Ovary (tissue), 9 donors: Measurements from ENCODE around the gene SBF2. TPM values are rescaled to one million over a fixed set of nuclear protein-coding genes. Genes with fewer than 3 reads are reported as not detected.

Experiments used
- DNase-seq, 5 donors: peaks; one replicate each; pipeline ENCODE4 v3.0.0-alpha.2; 2019 to 2020
- H3K27ac ChIP-seq, 2 donors: fragments of 200-600 bp; one replicate each; pipeline versions ENCODE4 v1.5.1 to v1.8.0; 2019 to 2022
- H3K27me3 ChIP-seq: fragments of 200-600 bp; one replicate; pipeline ENCODE4 v1.8.0; 2022
- H3K36me3 ChIP-seq: fragments of 200-600 bp; sonication (generic); one replicate; pipeline ENCODE4 v1.5.1; 2019
- H3K4me1 ChIP-seq: one replicate; pipeline ENCODE4 v1.8.1; 2013; ENCODE audit warnings: mild to moderate bottlenecking, moderate library complexity; ENCODE audit not compliant: insufficient read depth
- H3K4me3 ChIP-seq: fragments of 200-600 bp; sonication (generic); one replicate; pipeline ENCODE4 v1.5.1; 2017
- H3K9me3 ChIP-seq, 2 donors: fragments of 200-600 bp in 1 of 2; sonication (generic) in 1 of 2; one replicate each; pipeline versions ENCODE4 v1.5.1 to v1.8.1; 2013 to 2019; ENCODE audit warnings: mild to moderate bottlenecking in 1 of 2, moderate library complexity in 1 of 2
- CTCF ChIP-seq, 3 donors: fragments of 450-650 bp in 2 of 3; fragments of 200-600 bp in 1 of 3; IDR thresholded peaks; one replicate each; pipeline versions ENCODE4 v1.5.1 to v1.8.0; 2016 to 2022; ENCODE audit warnings: antibody characterized with exemption in 3 of 3, mild to moderate bottlenecking in 1 of 3
- EP300 ChIP-seq: sonication (generic); formaldehyde crosslinking; IDR thresholded peaks from one replicate; pipeline ENCODE4 v1.6.1; 2017; ENCODE audit warnings: antibody characterized with exemption
- POLR2A ChIP-seq: fragments of 450-650 bp; IDR thresholded peaks from one replicate; pipeline ENCODE4 v1.6.1; 2017; ENCODE audit warnings: antibody characterized with exemption, mild to moderate bottlenecking, moderate library complexity
- WGBS, 3 donors: extraction: QIAGEN DNeasy Blood & Tissue Kit in 1 of 3; methylation state at CpG; one replicate each; pipeline versions ENCODE4 v1.1.5 to v1.1.7; 2013 to 2017; 5-methylcytosine and 5-hydroxymethylcytosine counted together
- intact Hi-C, 4 donors: fragments of 100-400 bp; cut with DNase I; formaldehyde crosslinking; loops; one replicate each; pipeline versions ENCODE4 v1.11.0 to v1.15.1; 2022 to 2023
- polyA plus RNA-seq, 2 donors: library from polyadenylated mRNA; stranded (reverse); fragments of 200-250 nt in 1 of 2; fragments of 350-450 nt in 1 of 2; fragmentation: Illumina TruSeq in 1 of 2; extraction: RNeasy Lipid Tissue Mini Kit (QIAGEN cat#74804) in 1 of 2; gene quantifications; one replicate each; pipeline ENCODE4 v1.2.3, GENCODE V29; 2013 to 2014
- total RNA-seq, 7 donors: library from RNA; depleted of rRNA in 2 of 7; stranded (reverse); fragments of >200 nt in 2 of 7; fragmentation: NEBNext Ultra II Directional in 3 of 7; extraction: Animal tissue kit (Norgen Biotek cat#: 25700) in 3 of 7; gene quantifications; one replicate each; pipeline versions ENCODE4 v1.1.0 to v1.2.4, GENCODE V29; 2016 to 2023
- donor health status: DM: no; HTN: no; CAD: no; lungs with moderate emphysema.
- donor health status: DM: no; HTN: no; CAD: no.
- donor health status: Bipolar disorder and iron deficiency.
- donor health status: DM: yes; HTN: yes; CAD: no.
- donor health status: DM: no; HTN: no; CAD: no.
- donor health status: DM: yes; HTN: yes; CAD: no.

The SBF2 gene
- total and polyA plus RNA-seq, 9 donors: 27.4 to 77.5 (median 50.8) TPM

- H3K4me1 ChIP-seq: peaks cover 5% of the 10 kb centered on the region
- H3K27ac ChIP-seq: no peak overlapping the region
- H3K4me3 ChIP-seq: no peak overlapping the region
- no peaks in the 10 kb centered on the region for H3K27me3 ChIP-seq
- no peak for TF ChIP-seq CTCF (IDR thresholded peaks at IDR 0.05)
- no peak for TF ChIP-seq EP300
- TF ChIP-seq POLR2A: no peak
- intact Hi-C loops: no loop called here
- no peaks in the 10 kb centered on the region for H3K9me3 ChIP-seq
- DNase-seq: no peak
- no peaks in the 10 kb centered on the region for H3K36me3 ChIP-seq
- WGBS, 3 donors: 5 to 14% (median 10%) methylated on average over 6 of the region's 6 CpGs
Measured at GRCh38 chr11:9875862-9876261, 418.2 kb downstream of the SBF2 start.

DNA sequence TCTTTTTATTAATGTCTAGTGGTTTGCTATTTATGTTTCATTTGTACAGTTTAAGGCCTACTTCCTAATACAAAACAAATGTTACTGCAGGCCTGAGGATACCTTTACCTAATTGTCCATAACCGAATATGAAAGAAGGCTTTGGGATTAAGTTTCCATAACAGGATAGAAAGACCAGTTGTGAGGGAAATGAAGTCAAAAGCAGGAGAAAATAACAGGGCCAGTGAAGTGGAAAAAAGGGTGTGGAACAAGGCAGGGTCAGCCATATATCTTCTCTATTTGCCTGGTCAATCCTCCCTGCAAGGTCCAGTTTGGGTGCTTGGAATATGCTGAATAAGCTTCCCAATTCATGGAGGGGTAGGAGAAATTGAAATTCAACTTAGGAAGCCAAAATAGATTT is 418.6 kb downstream of the SBF2 start:
- no peak for DNase-seq
- Histone ChIP-seq H3K4me3 (no peak overlapping the region), H3K4me1 (peaks cover 5% of the 10 kb centered on the region), H3K27me3 (no peaks in the 10 kb centered on the region), H3K36me3 (no peaks in the 10 kb centered on the region), H3K27ac (no peak overlapping the region), H3K9me3 (no peaks in the 10 kb centered on the region)
- TF ChIP-seq EP300 (no peak), POLR2A (no peak), CTCF (IDR thresholded peaks at IDR 0.05) (no peak)
- intact Hi-C loops: no loop called here
- WGBS, 3 donors: 36 to 60% (median 43%) methylated on average over 1 of the region's 1 CpG

DNA sequence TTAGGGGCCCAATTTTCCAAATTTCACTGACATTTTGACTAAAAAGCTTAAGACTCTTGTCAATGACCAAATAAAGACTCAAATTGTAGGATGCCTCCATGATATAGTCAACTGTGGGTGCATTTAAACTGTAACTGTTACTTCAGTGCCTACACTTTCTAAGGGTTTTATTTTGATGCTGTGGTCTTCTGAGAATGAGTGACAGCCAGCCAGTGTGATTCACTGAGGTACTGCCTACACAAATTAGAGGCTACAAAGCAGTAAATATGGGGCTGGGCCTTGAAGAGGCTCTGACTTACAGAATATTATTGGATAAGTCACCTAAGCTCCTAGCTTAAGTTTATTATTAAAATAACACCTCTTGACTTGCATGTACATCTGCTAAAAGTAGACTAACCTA is 419.6 kb downstream of the SBF2 start:
- H3K36me3 ChIP-seq: no peaks in the 10 kb centered on the region
- no peaks in the 10 kb centered on the region for H3K27me3 ChIP-seq
- no peak for TF ChIP-seq EP300
- H3K4me3 ChIP-seq: no peak overlapping the region
- H3K9me3 ChIP-seq: no peaks in the 10 kb centered on the region
- intact Hi-C loops: no loop called here
- H3K27ac ChIP-seq: no peak overlapping the region
- no peak for DNase-seq
- peaks cover 5% of the 10 kb centered on the region for H3K4me1 ChIP-seq

DNA sequence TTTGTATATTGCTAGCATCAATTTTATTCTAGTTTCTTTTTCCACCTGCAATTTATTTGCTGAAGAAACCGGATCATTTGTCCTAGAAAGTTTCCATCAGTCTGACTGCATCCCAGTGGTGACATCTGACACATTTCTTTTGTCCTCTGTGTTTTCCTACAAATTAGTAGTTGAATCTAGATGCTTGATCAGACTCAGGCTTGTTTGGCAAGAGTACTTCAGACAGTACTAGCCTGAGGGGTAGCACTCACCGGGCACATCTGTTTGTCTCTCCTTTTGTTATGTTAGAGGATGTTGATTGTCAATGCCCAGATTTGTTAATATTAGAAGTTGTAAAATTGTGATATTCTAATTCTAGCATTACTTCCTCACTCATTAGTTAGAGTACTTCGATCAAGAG is 425.4 kb downstream of the SBF2 start:
- no peak for TF ChIP-seq CTCF (IDR thresholded peaks at IDR 0.05)
- no peak for TF ChIP-seq EP300
- no peak for TF ChIP-seq POLR2A
- H3K4me1 ChIP-seq: no peaks in the 10 kb centered on the region
- no peak overlapping the region for H3K4me3 ChIP-seq
- DNase-seq: no peak
- H3K27me3 ChIP-seq: no peaks in the 10 kb centered on the region
- H3K36me3 ChIP-seq: no peaks in the 10 kb centered on the region
- intact Hi-C loops: no loop called here
- WGBS, 3 donors: 93 to 94% (median 93%) methylated on average over 3 of the region's 3 CpGs
- H3K27ac ChIP-seq: no peak overlapping the region
- H3K9me3 ChIP-seq: no peaks in the 10 kb centered on the region

DNA sequence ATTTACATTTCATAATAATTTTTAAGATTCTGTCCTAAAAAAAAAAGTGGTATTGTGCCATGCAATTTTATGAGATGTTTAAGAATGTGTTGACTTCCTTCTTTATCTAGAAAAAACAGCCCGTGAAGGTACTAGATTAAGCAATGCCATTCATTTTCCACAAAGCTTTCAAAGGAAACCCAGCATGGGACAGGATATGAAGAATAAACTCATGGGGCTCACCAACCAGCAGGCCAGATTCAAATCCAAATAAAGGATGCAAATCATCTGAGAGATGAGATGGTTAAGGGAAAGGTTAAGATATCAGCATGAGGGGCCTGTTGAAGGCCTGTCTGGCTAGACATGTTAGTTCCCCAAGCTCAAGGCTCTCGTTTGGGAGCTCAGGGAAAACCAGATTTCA is 431.0 kb downstream of the SBF2 start:
- H3K4me3 ChIP-seq: no peak overlapping the region
- 69 to 77% (median 77%) methylated on average over 2 of the region's 2 CpGs for WGBS, 3 donors

More for the DNA sequence above, 431.0 kb downstream of the SBF2 start:
- H3K27me3 ChIP-seq: no peaks in the 10 kb centered on the region
- no peaks in the 10 kb centered on the region for H3K36me3 ChIP-seq
- no peaks in the 10 kb centered on the region for H3K4me1 ChIP-seq
- H3K27ac ChIP-seq: no peak overlapping the region
- TF ChIP-seq CTCF (IDR thresholded peaks at IDR 0.05) (no peak), POLR2A (no peak), EP300 (no peak)
- intact Hi-C loops: no loop called here
- H3K9me3 ChIP-seq: no peaks in the 10 kb centered on the region
- no peak for DNase-seq
